ENCODE measurements around the gene PLEKHH1.

The PLEKHH1 gene

DNA sequence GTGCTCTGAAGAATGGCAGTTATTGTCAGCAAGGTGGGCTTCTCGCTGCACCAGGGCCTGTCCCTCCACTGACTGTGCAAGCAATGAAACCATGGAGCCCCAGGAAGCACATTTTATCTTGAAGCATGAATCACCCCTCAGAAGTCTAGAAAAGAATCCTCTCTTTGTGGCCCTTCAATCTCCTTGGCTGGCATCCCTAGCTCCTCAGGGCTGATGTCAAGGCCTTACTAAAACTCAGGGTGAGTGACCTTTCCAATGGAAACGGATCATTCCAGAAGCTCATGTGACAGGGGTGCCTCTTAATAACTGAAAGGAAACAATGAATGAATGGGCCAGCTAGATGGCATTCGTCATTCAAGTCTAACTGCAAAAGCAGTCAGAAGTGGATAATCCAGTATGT, 22.3 kb upstream of the PLEKHH1 start:
- no peaks in the 10 kb centered on the region for H4K20me1 ChIP-seq (ENCODE audit: low read depth, low read length)
- no peaks in the 10 kb centered on the region for H3K27me3 ChIP-seq (ENCODE audit: low read length)
- H3K79me2 ChIP-seq (ENCODE audit: insufficient read depth, low read length), result no peaks in the 10 kb centered on the region
- no peaks in the 10 kb centered on the region for H3K9me3 ChIP-seq (ENCODE audit: insufficient read depth, low read length)
- no peak overlapping the region for H3K27ac ChIP-seq (ENCODE audit: low read depth, low read length)
- 0 out of 2 replicates have a peak, but pooled peaks cover 7% of the 10 kb centered on the region for H3F3A ChIP-seq (ENCODE audit: insufficient read depth)
- no peak overlapping the region for H2AFZ ChIP-seq (ENCODE audit: low read depth, low read length, severe bottlenecking)
- TF ChIP-seq EZH2phosphoT487 (conservative IDR thresholded peaks at IDR 0.05; ENCODE audit: low read length), result no peak
- TF ChIP-seq, protein P1, sequence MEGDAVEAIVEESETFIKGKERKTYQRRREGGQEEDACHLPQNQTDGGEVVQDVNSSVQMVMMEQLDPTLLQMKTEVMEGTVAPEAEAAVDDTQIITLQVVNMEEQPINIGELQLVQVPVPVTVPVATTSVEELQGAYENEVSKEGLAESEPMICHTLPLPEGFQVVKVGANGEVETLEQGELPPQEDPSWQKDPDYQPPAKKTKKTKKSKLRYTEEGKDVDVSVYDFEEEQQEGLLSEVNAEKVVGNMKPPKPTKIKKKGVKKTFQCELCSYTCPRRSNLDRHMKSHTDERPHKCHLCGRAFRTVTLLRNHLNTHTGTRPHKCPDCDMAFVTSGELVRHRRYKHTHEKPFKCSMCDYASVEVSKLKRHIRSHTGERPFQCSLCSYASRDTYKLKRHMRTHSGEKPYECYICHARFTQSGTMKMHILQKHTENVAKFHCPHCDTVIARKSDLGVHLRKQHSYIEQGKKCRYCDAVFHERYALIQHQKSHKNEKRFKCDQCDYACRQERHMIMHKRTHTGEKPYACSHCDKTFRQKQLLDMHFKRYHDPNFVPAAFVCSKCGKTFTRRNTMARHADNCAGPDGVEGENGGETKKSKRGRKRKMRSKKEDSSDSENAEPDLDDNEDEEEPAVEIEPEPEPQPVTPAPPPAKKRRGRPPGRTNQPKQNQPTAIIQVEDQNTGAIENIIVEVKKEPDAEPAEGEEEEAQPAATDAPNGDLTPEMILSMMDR (IDR thresholded peaks at IDR 0.05; ENCODE audit: insufficient read depth, low read length, poor library complexity, severe bottlenecking), result no peak
- H3K4me2 ChIP-seq (ENCODE audit: low read depth, low read length, poor library complexity, severe bottlenecking), result no peak overlapping the region
- no peak overlapping the region for H3K4me3 ChIP-seq (ENCODE audit: insufficient read depth, low read length, poor library complexity, severe bottlenecking)
- H3K9ac ChIP-seq (ENCODE audit: low read length), result no peak overlapping the region
- H3K9me2 ChIP-seq (replicated peaks; ENCODE audit: insufficient read depth, low read length), result no peaks in the 10 kb centered on the region
- H3K36me3 ChIP-seq (ENCODE audit: low read length), result no peaks in the 10 kb centered on the region

GRCh38 chr14:67512463-67513310, 20.4 kb upstream of the PLEKHH1 start:
- no peak overlapping the region for H3K27ac ChIP-seq (ENCODE audit: low read depth, low read length)
- H3K79me2 ChIP-seq (ENCODE audit: insufficient read depth, low read length), result no peaks in the 10 kb centered on the region
- H3K9me2 ChIP-seq (replicated peaks; ENCODE audit: insufficient read depth, low read length), result no peaks in the 10 kb centered on the region
- TF ChIP-seq EZH2phosphoT487 (conservative IDR thresholded peaks at IDR 0.05; ENCODE audit: low read length), result no peak
- TF ChIP-seq, protein P1 (IDR thresholded peaks at IDR 0.05; ENCODE audit: insufficient read depth, low read length, poor library complexity, severe bottlenecking), result no peak
- H3K9me3 ChIP-seq (ENCODE audit: insufficient read depth, low read length), result no peaks in the 10 kb centered on the region
- H3K4me2 ChIP-seq (ENCODE audit: low read depth, low read length, poor library complexity, severe bottlenecking), result peak overlapping the region; percentile 12
- H3K27me3 ChIP-seq (ENCODE audit: low read length), result no peaks in the 10 kb centered on the region
- no peak overlapping the region for H3K4me3 ChIP-seq (ENCODE audit: insufficient read depth, low read length, poor library complexity, severe bottlenecking)
- H3F3A ChIP-seq (ENCODE audit: insufficient read depth), result 0 out of 2 replicates have a peak, but pooled peaks cover 7% of the 10 kb centered on the region
- H4K20me1 ChIP-seq (ENCODE audit: low read depth, low read length), result no peaks in the 10 kb centered on the region
- no peaks in the 10 kb centered on the region for H3K36me3 ChIP-seq (ENCODE audit: low read length)
- no peak overlapping the region for H2AFZ ChIP-seq (ENCODE audit: low read depth, low read length, severe bottlenecking)
- H3K9ac ChIP-seq (ENCODE audit: low read length), result no peak overlapping the region

DNA sequence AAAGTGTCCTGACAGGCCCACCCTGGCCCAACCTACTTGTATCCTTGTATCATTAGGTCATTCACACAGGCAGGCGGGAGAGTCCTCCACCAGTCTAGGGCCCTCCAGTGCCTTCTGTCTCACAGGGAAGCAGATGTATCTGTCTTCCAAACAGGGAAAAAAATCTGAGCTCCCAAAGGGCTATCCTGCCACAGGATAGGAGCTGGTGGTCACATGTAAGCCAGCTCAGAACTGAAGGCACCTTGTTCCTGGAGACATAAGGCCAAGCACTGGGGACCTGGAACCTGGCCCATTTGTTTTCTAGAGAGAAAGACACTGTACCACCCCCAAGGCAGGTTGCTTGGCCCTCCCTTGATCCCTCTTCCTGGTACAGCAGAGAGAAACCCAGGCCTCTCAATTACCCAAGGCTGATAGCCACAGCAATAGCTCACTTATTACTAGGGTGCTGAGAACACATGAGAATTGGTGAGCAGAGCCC, 19.4 kb upstream of the PLEKHH1 start:
- no peak overlapping the region for H3K4me2 ChIP-seq (ENCODE audit: low read depth, low read length, poor library complexity, severe bottlenecking)
- no peak overlapping the region for H2AFZ ChIP-seq (ENCODE audit: low read depth, low read length, severe bottlenecking)

More for the DNA sequence above, 19.4 kb upstream of the PLEKHH1 start:
- H3K4me3 ChIP-seq (ENCODE audit: insufficient read depth, low read length, poor library complexity, severe bottlenecking), result no peak overlapping the region
- H3K36me3 ChIP-seq (ENCODE audit: low read length), result no peaks in the 10 kb centered on the region
- H3K27me3 ChIP-seq (ENCODE audit: low read length), result no peaks in the 10 kb centered on the region
- H3K9ac ChIP-seq (ENCODE audit: low read length), result no peak overlapping the region
- H3K9me2 ChIP-seq (replicated peaks; ENCODE audit: insufficient read depth, low read length), result no peaks in the 10 kb centered on the region
- H3K27ac ChIP-seq (ENCODE audit: low read depth, low read length), result no peak overlapping the region
- H3K79me2 ChIP-seq (ENCODE audit: insufficient read depth, low read length), result no peaks in the 10 kb centered on the region
- 0 out of 2 replicates have a peak, but pooled peaks cover 7% of the 10 kb centered on the region for H3F3A ChIP-seq (ENCODE audit: insufficient read depth)
- H3K9me3 ChIP-seq (ENCODE audit: insufficient read depth, low read length), result no peaks in the 10 kb centered on the region
- no peaks in the 10 kb centered on the region for H4K20me1 ChIP-seq (ENCODE audit: low read depth, low read length)
- TF ChIP-seq, protein P1 (IDR thresholded peaks at IDR 0.05; ENCODE audit: insufficient read depth, low read length, poor library complexity, severe bottlenecking), result no peak
- TF ChIP-seq EZH2phosphoT487 (conservative IDR thresholded peaks at IDR 0.05; ENCODE audit: low read length), result no peak

All from SU-DHL-6 (cell line).